HG03520 (cell line): ENCODE measurements around the gene CHGA.

Experiments
- ATAC-seq: cut with Tn5 transposase; IDR thresholded peaks from one replicate; pipeline ENCODE4 v1.9.1; 2021; ENCODE audit warnings: mild to moderate bottlenecking, moderate library complexity; ENCODE audit not compliant: unreplicated experiment

CHGA gene

GRCh38 chr14:92942976-92943710, 20.2 kb downstream of the CHGA start:
- no peak for ATAC-seq

GRCh38 chr14:92943855-92944570, 21.1 kb downstream of the CHGA start:
- no peak for ATAC-seq

GRCh38 chr14:92944976-92945375, 22.0 kb downstream of the CHGA start:
- no peak for ATAC-seq

- no peak for ATAC-seq
These were observed 22.6 kb downstream of the CHGA start for GRCh38 chr14:92945544-92945943.

- ATAC-seq, result no peak
These were observed 23.3 kb downstream of the CHGA start for GRCh38 chr14:92945959-92946846.

GRCh38 chr14:92946847-92947545, 24.0 kb downstream of the CHGA start:
- no peak for ATAC-seq

- ATAC-seq, result no peak
These were observed 25.7 kb downstream of the CHGA start for GRCh38 chr14:92948647-92949046.

GRCh38 chr14:92949496-92950192, 26.7 kb downstream of the CHGA start:
- ATAC-seq, result no peak

GRCh38 chr14:92950193-92950540, 27.2 kb downstream of the CHGA start:
- no peak for ATAC-seq

GRCh38 chr14:92950773-92951172, 27.8 kb downstream of the CHGA start:
- ATAC-seq, result no peak

GRCh38 chr14:92951261-92951660, 28.3 kb downstream of the CHGA start:
- no peak for ATAC-seq

GRCh38 chr14:92951912-92952471, 29.0 kb downstream of the CHGA start:
- peak; percentile 76 for ATAC-seq

GRCh38 chr14:92952481-92953298, 29.7 kb downstream of the CHGA start:
- ATAC-seq, result no peak

- no peak for ATAC-seq
These were observed 30.6 kb downstream of the CHGA start for GRCh38 chr14:92953526-92953925.

- no peak for ATAC-seq
These were observed 32.0 kb downstream of the CHGA start for GRCh38 chr14:92954933-92955332.

- no peak for ATAC-seq
These were observed 32.4 kb downstream of the CHGA start for GRCh38 chr14:92955381-92955780.

GRCh38 chr14:92956961-92957360, 34.0 kb downstream of the CHGA start:
- ATAC-seq, result no peak

GRCh38 chr14:92958373-92959188, 35.6 kb downstream of the CHGA start:
- no peak for ATAC-seq
